Activated CD8-positive, alpha-beta memory T cell treated with anti-CD3 and anti-CD28 coated beads for 1 hour (primary cell): ENCODE results near the gene ANAPC5.

Source experiments
- DNase-seq, 2 donors: peaks; one replicate each; pipeline ENCODE4 v3.0.0-alpha.2; 2020; ENCODE audit warnings: low read depth in 1 of 2; ENCODE audit errors: extremely low read depth in 1 of 2

Gene ANAPC5

GRCh38 chr12:121371404-121371803, 19.2 kb upstream of the ANAPC5 start:
- no peak for DNase-seq

DNA sequence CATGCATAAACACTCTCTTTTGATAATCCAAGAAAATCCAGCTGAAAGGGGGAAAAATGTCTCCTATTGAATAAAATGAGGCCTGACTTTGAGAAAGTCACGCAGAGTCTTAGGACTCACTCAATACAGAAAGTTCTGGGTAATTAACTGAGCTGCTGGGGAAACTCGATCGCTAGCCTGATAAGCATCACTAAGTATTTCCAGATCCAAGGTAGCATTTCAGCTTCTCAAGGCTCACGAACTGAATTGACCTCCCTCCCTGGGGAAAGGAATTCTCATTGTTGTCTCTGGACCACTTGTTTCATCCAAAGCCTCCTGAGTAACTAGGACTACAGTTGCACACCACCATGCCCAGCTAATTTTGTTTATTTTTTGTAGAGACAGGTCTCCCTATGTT, 13.8 kb upstream of the ANAPC5 start:
- DNase-seq = no peak

DNA sequence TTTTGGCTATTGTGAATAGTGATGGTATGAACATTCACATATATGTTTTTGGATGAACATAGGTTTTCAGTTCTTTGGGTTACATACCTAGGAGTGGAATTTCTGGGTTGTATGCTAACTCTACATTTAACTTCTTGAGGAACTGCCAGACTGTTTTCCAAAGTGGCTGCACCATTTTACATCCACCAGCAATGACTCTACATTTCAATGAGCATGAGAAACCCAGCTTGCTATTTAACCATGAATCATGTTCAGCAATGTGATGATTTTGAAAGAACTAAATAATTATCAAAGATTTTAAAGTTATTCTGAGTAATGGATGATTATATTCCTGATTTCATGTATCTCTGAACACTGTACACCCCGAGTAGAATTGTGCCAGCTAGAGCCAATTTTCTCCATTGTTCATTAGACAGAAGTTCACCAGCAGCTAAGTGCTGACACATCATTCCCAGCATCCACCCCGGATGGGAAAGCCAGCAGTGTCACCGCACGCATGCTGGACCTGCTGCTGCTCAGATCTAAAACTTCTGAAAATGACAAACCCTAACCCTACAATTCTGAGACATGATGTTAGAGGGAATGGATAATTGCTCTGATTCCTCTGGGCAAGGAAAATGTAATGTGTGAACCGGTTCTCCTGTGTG, 13.3 kb upstream of the ANAPC5 start:
- no peak for DNase-seq

- DNase-seq = no peak
Observed at GRCh38 chr12:121364683-121365121, 12.5 kb upstream of the ANAPC5 start.

GRCh38 chr12:121358073-121358472, 5.9 kb upstream of the ANAPC5 start:
- DNase-seq = no peak

DNA sequence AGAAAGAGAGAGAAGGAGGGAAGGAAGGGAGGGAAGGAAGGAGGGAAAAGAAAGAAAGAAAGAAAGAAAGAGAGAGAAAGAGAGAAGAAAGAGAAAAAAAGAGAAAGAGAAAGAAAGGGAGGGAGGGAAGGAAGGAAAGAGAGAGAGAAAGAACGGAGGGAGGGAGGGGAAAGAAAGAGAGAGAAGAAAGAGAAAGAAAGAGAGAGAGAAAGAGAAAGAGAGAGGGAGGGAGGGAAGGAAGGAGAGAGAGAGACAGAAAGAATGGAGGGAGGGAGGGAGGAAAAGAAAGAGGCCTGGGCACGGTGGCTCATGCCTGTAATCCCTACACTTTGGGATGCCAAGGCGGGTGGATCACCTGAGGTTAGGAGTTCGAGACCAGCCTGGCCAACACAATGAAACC, 5.1 kb upstream of the ANAPC5 start:
- no peak for DNase-seq

DNA sequence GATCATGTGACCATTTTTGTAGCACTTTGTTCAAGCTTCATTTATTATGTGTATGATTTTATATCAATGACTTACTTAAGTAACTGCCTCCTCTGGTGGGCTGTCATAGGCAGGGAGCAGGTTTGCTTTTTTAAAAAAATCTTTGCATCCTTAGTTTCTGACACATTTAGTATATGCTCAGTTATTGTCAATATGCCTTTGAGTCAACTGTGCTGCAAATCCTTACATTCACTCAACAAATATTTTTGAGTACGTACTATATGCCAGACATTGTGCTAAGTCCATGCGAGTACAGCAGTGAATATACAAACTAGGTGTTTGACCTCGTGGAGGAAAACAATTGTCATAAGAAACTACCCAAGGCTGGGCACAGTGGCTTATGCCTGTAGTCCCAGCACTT, 4.4 kb upstream of the ANAPC5 start:
- no peak for DNase-seq

DNA sequence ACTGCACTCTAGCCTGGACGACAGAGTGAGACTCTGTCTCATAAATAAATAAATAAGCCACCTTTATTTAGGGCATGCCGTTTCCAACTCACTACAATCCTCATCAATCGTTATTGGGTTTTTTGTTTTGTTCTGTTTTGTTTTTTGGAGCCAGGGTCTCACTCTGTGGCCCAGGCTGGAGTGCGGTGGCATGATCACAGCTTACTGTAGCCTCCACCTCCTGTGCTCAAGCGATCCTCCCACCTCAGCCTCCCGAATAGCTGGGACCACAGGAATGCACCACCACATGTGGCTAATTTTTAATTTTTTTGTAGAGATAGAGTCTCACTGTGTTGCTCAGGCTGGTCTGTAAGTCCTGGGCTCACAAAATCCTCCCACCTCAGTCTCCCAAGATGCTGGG, 3.6 kb upstream of the ANAPC5 start:
- no peak for DNase-seq

DNA sequence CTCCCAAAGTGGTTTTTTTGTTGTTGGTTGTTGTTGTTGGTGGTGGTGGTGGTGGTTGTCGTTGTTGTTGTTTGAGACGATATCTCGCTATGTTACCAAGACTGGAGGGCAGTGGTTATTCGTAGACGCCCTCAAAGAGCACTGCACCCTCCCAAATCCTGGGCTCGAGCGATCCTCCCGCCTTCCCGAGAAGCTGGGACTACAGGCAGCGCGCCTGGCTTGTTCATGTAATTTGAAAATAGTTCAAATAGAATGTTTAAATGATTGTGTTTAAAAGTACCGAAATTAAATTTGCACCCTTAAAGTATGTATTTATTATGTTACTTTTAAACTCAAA, 439 bp upstream of the ANAPC5 start:
- no peak for DNase-seq

DNA sequence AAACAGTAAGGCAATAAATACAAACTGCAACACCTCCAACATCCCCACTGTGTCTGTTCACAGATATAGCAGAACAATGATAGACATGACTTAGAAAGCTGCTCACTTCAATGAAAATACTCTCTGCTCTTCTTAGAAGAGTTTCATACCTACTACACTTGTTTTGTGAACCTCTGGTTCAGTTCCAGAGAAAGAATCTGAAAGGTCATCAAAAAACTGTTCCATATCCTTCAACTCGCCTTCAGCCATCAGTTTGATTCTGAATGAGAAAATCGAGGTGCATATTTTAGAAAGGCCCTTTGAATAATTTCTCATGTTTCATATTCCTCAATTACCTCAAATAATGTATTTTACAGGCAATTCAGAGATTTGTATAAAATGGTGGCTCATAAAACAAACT, 5.5 kb downstream of the ANAPC5 start:
- DNase-seq = no peak

DNA sequence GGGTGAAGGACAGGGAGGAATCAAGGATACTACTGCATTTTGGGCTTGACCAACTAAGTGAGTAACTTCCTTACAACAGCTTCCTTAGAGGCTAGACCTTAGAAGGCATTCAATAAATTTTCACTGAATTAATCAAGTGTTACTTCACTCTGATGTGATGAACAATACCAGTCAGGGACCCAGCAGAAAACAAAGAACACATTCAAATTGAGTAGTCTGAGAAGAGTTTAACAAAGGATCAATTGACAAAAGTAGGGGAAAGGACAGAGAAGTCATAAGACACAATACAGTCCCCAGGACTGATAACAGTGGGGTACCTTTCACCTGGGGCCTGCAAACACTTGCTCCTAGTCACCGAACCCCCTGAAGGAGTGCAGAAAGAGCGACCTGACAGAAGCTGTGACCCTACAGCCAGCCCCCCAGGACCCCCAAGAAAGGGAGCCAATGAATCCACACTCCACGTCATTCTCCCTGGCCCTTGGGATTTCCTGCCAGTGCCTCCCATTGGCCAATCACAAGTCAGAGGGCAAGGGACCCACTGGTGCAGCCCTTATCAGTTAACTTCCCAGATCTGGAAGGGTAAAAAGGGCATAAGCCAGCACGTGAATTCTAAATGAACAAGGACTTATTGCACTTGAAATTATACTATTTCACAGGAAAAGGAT, 6.9 kb downstream of the ANAPC5 start:
- DNase-seq = no peak

DNA sequence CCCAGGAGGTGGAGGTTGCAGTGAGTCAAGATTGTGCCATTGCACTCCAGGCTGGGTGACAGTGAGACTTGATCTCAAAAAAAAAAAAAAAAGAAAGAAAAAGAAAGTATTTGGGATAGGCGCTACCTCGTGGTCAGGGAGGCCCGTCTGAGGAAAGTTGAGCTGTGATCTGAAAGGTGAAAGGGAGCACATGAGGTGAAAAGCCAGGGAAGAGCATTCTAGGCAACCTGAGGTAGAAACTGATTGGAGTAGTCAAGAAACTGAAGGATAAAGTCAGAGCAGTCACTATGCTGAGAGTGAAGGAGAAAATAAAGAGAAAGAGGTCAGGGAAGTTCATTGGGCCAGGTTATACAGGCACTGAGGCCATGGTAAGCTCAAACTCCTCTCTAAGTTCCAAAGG, 7.7 kb downstream of the ANAPC5 start:
- no peak for DNase-seq

- no peak for DNase-seq
Observed at GRCh38 chr12:121337416-121337815, 14.8 kb downstream of the ANAPC5 start.

- no peak for DNase-seq
Observed at GRCh38 chr12:121334513-121335343, 17.5 kb downstream of the ANAPC5 start.

DNA sequence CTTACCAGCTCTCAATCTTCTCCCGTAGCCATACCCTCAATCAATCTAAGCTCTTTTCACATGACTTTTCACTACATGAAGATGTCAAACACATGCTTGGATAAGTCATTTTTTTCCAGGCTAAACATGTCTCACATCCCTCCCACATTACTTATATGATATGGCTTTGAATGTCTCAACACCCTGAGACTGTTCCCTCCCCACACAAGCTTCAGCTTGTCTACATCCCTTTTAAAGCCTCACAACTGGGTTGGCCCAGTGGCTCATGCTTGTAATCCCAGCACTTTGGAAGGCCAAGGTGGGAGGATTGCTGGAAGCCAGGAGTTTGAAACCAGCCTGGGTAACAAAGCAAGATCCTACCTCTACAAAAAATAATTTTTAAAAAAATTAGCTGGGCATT, 18.5 kb downstream of the ANAPC5 start:
- no peak for DNase-seq

DNA sequence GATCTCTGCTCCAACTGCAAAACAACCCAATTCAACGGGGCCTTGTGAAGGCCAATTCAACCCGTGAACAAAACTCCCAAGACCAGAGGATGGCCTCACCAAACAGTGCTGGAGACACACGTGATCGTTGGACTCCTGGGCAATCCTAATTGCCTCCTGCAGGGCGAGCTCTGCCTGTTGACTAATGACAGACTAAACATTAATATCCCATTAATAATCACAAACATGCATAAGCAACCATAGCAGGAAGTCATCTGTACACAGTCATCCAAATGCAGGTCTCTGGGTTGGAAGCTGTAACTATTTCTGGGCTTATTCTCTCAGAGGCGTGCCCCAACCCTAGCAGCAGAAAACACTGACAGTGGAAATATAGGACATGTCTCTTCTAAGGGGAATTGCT, 21.0 kb downstream of the ANAPC5 start:
- no peak for DNase-seq

- no peak for DNase-seq
Observed at GRCh38 chr12:121330692-121331091, 21.5 kb downstream of the ANAPC5 start.

- DNase-seq = no peak
Observed at GRCh38 chr12:121330195-121330594, 22.0 kb downstream of the ANAPC5 start.

DNA sequence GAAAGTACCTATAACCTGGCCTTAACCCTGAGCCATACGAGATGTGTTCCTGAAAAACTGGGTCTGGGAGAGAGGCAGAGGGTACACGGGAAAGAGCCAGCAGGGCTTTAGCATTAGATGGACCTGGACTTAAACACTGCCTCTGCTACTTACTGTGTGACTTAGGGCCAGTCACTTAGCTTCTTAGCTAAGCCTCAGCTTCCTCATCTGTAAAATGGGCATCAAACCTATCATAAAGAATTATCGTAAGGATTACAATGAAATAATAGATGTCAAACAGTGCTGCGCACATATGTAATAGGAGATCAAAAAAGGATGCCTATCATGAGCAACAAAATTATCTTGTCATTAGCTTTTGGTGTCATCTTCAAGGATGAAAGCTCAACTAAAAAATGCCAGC, 23.6 kb downstream of the ANAPC5 start:
- no peak for DNase-seq

- DNase-seq = no peak
Observed at GRCh38 chr12:121326996-121327674, 25.1 kb downstream of the ANAPC5 start.

DNA sequence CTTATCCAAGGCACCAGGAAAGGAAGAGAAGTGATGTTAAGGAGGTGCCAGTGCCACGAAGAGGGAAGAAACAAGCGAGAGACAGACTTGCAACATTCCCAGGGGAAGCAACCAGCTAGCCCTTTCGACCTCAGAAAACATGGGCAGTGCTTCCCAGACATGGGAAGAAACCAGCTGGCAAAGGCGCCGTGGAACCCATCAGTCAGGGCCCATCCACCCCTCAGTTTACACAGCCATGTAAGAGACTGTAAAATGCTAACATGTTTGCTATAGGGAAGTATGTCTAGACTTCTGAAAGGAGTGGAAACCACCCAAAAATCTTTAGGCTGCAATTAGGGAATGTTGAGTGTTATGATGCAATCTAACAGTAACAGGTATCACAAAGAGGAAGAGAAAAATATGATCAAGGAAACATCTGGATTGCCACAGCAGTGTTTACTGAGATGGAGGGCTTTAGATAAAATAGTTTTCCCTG, 26.3 kb downstream of the ANAPC5 start:
- DNase-seq = no peak
